ENCODE measurements around the gene NOD2.

NOD2 gene

GRCh38 chr16:50694206-50694605 is 800 bp downstream of the NOD2 start:
- DNase-seq (ENCODE audit: low read depth), result no peak

- DNase-seq (ENCODE audit: low read depth), result no peak
These were observed 1.9 kb downstream of the NOD2 start for GRCh38 chr16:50695017-50696000.

- DNase-seq (ENCODE audit: low read depth), result no peak
These were observed 2.7 kb downstream of the NOD2 start for GRCh38 chr16:50696126-50696525.

GRCh38 chr16:50696575-50697420 is 3.4 kb downstream of the NOD2 start:
- DNase-seq (ENCODE audit: low read depth), result peak; percentile 43

GRCh38 chr16:50697421-50697715 is 4.0 kb downstream of the NOD2 start:
- no peak for DNase-seq (ENCODE audit: low read depth)

GRCh38 chr16:50697881-50698767 is 4.7 kb downstream of the NOD2 start:
- DNase-seq (ENCODE audit: low read depth), result no peak

- no peak for DNase-seq (ENCODE audit: low read depth)
These were observed 6.1 kb downstream of the NOD2 start for GRCh38 chr16:50699326-50700159.

- no peak for DNase-seq (ENCODE audit: low read depth)
These were observed 9.3 kb downstream of the NOD2 start for GRCh38 chr16:50702725-50703124.

- DNase-seq (ENCODE audit: low read depth), result no peak
These were observed 10.8 kb downstream of the NOD2 start for GRCh38 chr16:50704245-50704644.

- DNase-seq (ENCODE audit: low read depth), result no peak
These were observed 12.2 kb downstream of the NOD2 start for GRCh38 chr16:50705436-50706110.

- no peak for DNase-seq (ENCODE audit: low read depth)
These were observed 12.8 kb downstream of the NOD2 start for GRCh38 chr16:50706250-50706649.

- DNase-seq (ENCODE audit: low read depth), result no peak
These were observed 15.1 kb downstream of the NOD2 start for GRCh38 chr16:50708373-50709060.

GRCh38 chr16:50709061-50709684 is 15.8 kb downstream of the NOD2 start:
- no peak for DNase-seq (ENCODE audit: low read depth)

GRCh38 chr16:50709980-50710379 is 16.6 kb downstream of the NOD2 start:
- no peak for DNase-seq (ENCODE audit: low read depth)

GRCh38 chr16:50711040-50711439 is 17.6 kb downstream of the NOD2 start:
- DNase-seq (ENCODE audit: low read depth), result no peak

GRCh38 chr16:50711862-50712559 is 18.6 kb downstream of the NOD2 start:
- DNase-seq (ENCODE audit: low read depth), result no peak

GRCh38 chr16:50712560-50712898 is 19.1 kb downstream of the NOD2 start:
- DNase-seq (ENCODE audit: low read depth), result no peak

GRCh38 chr16:50712956-50713355 is 19.6 kb downstream of the NOD2 start:
- DNase-seq (ENCODE audit: low read depth), result no peak

GRCh38 chr16:50717091-50717490 is 23.7 kb downstream of the NOD2 start:
- no peak for DNase-seq (ENCODE audit: low read depth)
